ENCODE results near the gene U2AF1L4. TPM values are rescaled to one million over a fixed set of nuclear protein-coding genes. Genes with fewer than 3 reads are reported as not detected.

Gene U2AF1L4
- total RNA-seq, 1 experiment from 2014 or later, result 24.6 TPM

GRCh38 chr19:35713506-35713850, 31.7 kb downstream of the U2AF1L4 start:
- BruUV-seq (replicated peaks), result no TSS peak
- no peaks in the 10 kb centered on the region for H3K36me3 ChIP-seq (ENCODE audit: control insufficient read depth, insufficient read depth, low read length)
- H3K27ac Mint-ChIP-seq (ENCODE audit: unreplicated experiment), result no peak overlapping the region
- no peaks in the 10 kb centered on the region for H3K27me3 ChIP-seq (replicated peaks; ENCODE audit: control insufficient read depth, insufficient read depth, low read length)
- H3K4me1 ChIP-seq, result peaks cover 8% of the 10 kb centered on the region
- H3K36me3 Mint-ChIP-seq (ENCODE audit: insufficient read depth, unreplicated experiment), result peaks cover 8% of the 10 kb centered on the region
- peaks cover 3% of the 10 kb centered on the region for H3K27me3 Mint-ChIP-seq (ENCODE audit: insufficient read depth, unreplicated experiment)
- no peaks in the 10 kb centered on the region for H3K9me3 Mint-ChIP-seq (ENCODE audit: unreplicated experiment)
- intact Hi-C loops (cut with micrococcal nuclease; ENCODE audit: unreplicated experiment), result no loop called here
- DNase-seq, result no peak
- no peak overlapping the region for H3K4me3 ChIP-seq (ENCODE audit: low read depth, low read length)
- POLR2A ChIA-PET, result no interaction called here
- CTCF ChIA-PET, result interaction anchor here (0.6 to 1.9 kb wide), 2 partner anchors 19 to 24 kb away, joined by 5 to 6 read pairs; no protein-coding TSS in a partner anchor
- H3K4me1 Mint-ChIP-seq (ENCODE audit: low read depth, unreplicated experiment), result peaks cover 9% of the 10 kb centered on the region
- no peak overlapping the region for H3K4me3 Mint-ChIP-seq (ENCODE audit: unreplicated experiment)
- H3K9me3 ChIP-seq, result no peaks in the 10 kb centered on the region
- TF ChIP-seq CTCF (IDR thresholded peaks at IDR 0.05; ENCODE audit: insufficient read depth in 1 of 2, low read depth in 1 of 2, low read length in 1 of 2, severe bottlenecking in 1 of 2, unreplicated experiment in 1 of 2), result no peak

GRCh38 chr19:35712567-35713505, 32.4 kb downstream of the U2AF1L4 start:
- no peak for TF ChIP-seq CTCF (IDR thresholded peaks at IDR 0.05; ENCODE audit: insufficient read depth in 1 of 2, low read depth in 1 of 2, low read length in 1 of 2, severe bottlenecking in 1 of 2, unreplicated experiment in 1 of 2)
- DNase-seq, result no peak
- H3K4me1 Mint-ChIP-seq (ENCODE audit: low read depth, unreplicated experiment), result peaks cover 9% of the 10 kb centered on the region
- ChIA-PET POLR2A (no interaction called here), CTCF (interaction anchor here (0.6 to 1.9 kb wide), 3 partner anchors 18 to 24 kb away, joined by 3 to 6 read pairs (median 5); no protein-coding TSS in a partner anchor)
- H3K27me3 Mint-ChIP-seq (ENCODE audit: insufficient read depth, unreplicated experiment), result peaks cover 3% of the 10 kb centered on the region
- H3K4me3 Mint-ChIP-seq (ENCODE audit: unreplicated experiment), result no peak overlapping the region
- Histone ChIP-seq H3K36me3 (ENCODE audit: control insufficient read depth, insufficient read depth, low read length) (no peaks in the 10 kb centered on the region), H3K27me3 (replicated peaks; ENCODE audit: control insufficient read depth, insufficient read depth, low read length) (no peaks in the 10 kb centered on the region), H3K9me3 (no peaks in the 10 kb centered on the region), H3K4me3 (ENCODE audit: low read depth, low read length) (no peak overlapping the region), H3K4me1 (peaks cover 8% of the 10 kb centered on the region)
- H3K27ac Mint-ChIP-seq (ENCODE audit: unreplicated experiment), result no peak overlapping the region
- intact Hi-C loops (cut with micrococcal nuclease; ENCODE audit: unreplicated experiment), result no loop called here
- H3K36me3 Mint-ChIP-seq (ENCODE audit: insufficient read depth, unreplicated experiment), result peaks cover 8% of the 10 kb centered on the region
- H3K9me3 Mint-ChIP-seq (ENCODE audit: unreplicated experiment), result no peaks in the 10 kb centered on the region
- no TSS peak for BruUV-seq (replicated peaks)

- BruUV-seq (replicated peaks), result no TSS peak
- no peaks in the 10 kb centered on the region for H3K36me3 ChIP-seq (ENCODE audit: control insufficient read depth, insufficient read depth, low read length)
- TF ChIP-seq CTCF (IDR thresholded peaks at IDR 0.05; ENCODE audit: insufficient read depth in 1 of 2, low read depth in 1 of 2, low read length in 1 of 2, severe bottlenecking in 1 of 2, unreplicated experiment in 1 of 2), result no peak
- H3K9me3 ChIP-seq, result no peaks in the 10 kb centered on the region
- Mint-ChIP-seq H3K27ac (ENCODE audit: unreplicated experiment) (no peak overlapping the region), H3K9me3 (ENCODE audit: unreplicated experiment) (no peaks in the 10 kb centered on the region), H3K4me1 (ENCODE audit: low read depth, unreplicated experiment) (peaks cover 9% of the 10 kb centered on the region), H3K36me3 (ENCODE audit: insufficient read depth, unreplicated experiment) (peaks cover 4% of the 10 kb centered on the region), H3K27me3 (ENCODE audit: insufficient read depth, unreplicated experiment) (peaks cover 6% of the 10 kb centered on the region), H3K4me3 (ENCODE audit: unreplicated experiment) (no peak overlapping the region)
- intact Hi-C loops (cut with micrococcal nuclease; ENCODE audit: unreplicated experiment), result no loop called here
- ChIA-PET CTCF (no interaction called here), POLR2A (no interaction called here)
- H3K4me1 ChIP-seq, result peaks cover 8% of the 10 kb centered on the region
- DNase-seq, result no peak
- H3K27me3 ChIP-seq (replicated peaks; ENCODE audit: control insufficient read depth, insufficient read depth, low read length), result no peaks in the 10 kb centered on the region
- no peak overlapping the region for H3K4me3 ChIP-seq (ENCODE audit: low read depth, low read length)
These were observed 34.2 kb downstream of the U2AF1L4 start for GRCh38 chr19:35710784-35711723.

Data from Caco-2 (cell line).